Cardiac septum (tissue), 1 donor: ENCODE data around the gene SATL1. TPM values are rescaled to one million over a fixed set of nuclear protein-coding genes. Genes with fewer than 3 reads are reported as not detected.
"Not testable (repeated sequence)": the region's sequence is repeated elsewhere in the genome, so short reads cannot be mapped to it uniquely, and the experiment has no call there.

Experiments used
- DNase-seq: peaks from one replicate; pipeline ENCODE4 v3.0.0-alpha.2; 2020; ENCODE audit warnings: low spot score
- intact Hi-C: fragments of 100-400 bp; cut with DNase I; formaldehyde crosslinking; loops from one replicate; pipeline ENCODE4 v1.14.0; 2022
- long read RNA-seq: library from polyadenylated mRNA; unstranded; transcript quantifications from one replicate; pipeline ENCODE4 v2.0.0, GENCODE V29; 2021
- total RNA-seq: library from RNA; stranded (reverse); fragmentation: NEBNext Ultra II Directional; extraction: Animal tissue kit (Norgen Biotek cat#: 25700); gene quantifications from one replicate; pipeline ENCODE4 v1.2.1, GENCODE V29; 2021
- donor health status: DM: no; HTN: no; CAD: no.

The SATL1 gene, protein sequence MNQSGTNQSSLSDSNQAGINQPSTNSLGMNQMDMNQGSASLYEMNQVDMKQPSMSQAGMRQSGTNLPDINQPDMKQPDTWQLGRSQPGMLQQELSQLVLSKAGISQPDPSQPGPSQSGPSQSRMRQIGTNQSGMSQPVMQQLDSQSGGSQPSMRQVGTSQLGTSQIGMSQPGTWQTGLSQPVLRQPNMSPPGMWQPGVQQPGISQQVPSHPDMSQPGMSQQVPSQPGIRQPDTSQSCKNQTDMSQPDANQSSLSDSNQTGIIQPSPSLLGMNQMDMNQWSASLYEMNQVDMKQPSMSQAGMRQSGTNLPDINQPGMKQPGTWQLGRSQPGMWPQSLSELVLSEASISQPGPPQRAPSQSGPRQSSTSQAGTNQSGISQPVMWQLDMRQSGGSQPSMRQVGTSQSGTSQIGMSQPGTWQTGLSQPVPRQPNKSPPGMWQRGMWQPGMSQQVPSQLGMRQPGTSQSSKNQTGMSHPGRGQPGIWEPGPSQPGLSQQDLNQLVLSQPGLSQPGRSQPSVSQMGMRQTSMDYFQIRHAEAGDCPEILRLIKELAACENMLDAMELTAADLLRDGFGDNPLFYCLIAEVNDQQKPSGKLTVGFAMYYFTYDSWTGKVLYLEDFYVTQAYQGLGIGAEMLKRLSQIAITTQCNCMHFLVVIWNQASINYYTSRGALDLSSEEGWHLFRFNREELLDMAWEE
- total RNA-seq: 0.16 TPM
- long read RNA-seq, partial matches to known transcripts: 0 of 1 reads
- long read RNA-seq, other reads (novel, unspliced or antisense): 1 of 1 reads

DNA sequence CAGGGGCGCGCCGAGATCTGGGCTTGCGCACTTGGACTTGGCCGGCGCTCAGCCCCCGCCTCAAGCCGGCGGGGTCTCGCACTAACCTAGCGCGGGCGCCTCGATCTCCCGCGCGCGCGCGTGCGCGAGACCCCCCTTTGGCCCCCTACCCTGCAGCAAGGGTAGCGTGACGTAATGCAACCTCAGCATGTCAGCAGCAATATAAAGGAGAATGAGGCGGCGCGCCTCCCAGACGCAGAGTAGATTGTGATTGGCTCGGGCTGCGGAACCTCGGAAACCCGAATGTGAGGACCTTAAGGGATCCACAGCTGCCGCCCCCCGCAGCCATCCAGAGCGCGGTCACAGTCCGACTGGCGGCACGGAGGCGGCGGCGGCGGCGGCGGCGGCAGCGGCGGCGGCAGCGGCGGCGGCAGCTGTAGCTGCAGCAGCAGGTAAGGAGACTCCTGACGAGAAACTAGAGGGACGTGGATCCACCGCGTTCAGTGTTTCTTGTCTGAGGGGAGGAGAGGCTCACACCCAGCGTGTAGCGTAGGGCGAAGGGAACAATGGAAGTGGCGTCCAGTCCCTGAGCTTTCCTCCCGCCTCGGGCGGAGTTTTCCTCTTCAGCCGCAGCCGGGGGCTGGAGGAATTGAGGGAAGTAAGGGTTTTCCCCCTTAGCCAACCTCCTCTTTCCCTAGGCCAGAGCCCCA lies at the start of gene SATL1, which contains the start of gene ZNF711:
Gene SATL1, minus strand, starts transcription at position 19 of the 689 bp plus-strand sequence. CDS start 134,811 bp downstream, outside the sequence.
Gene ZNF711, plus strand, starts transcription at position 231 of the 689 bp plus-strand sequence. CDS start 3,582 bp downstream, outside the sequence.
- DNase-seq: no peak
- intact Hi-C loops: no loop called here

DNA sequence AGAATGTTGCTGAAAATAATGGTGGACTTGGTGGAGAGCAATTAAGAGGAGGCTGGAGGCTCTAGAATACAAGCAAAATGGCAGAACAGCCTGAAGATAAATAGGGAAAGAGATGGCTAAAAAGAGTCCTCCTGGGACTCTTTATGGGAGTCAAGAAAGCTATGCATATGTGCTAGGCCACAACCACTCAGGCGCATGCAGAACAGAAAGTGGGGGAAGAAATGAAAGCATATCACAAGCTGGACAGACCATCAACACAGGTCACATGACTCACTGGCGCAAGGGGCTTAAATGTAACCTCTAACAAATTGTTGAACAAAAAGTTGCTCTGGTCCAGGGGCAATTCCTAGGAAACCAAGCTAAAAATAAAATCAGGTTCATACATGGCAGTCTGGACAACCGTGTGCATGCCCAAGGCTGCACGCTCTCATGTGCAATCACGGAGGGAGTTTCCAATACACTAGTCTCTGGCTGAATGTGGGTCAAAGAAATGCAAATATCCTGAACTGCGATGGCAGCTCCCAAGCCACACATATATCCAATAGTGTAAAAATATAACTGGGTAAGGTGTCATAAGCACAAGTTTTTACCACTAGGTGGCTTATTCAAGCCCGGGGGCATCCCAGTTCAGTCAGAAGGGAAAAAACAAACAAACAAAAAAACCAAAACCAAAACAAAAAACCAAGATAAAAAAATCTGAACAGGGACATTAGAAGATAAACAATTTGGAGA lies 45.6 kb upstream of the SATL1 start:
- intact Hi-C loops: no loop called here
- no peak for DNase-seq

DNA sequence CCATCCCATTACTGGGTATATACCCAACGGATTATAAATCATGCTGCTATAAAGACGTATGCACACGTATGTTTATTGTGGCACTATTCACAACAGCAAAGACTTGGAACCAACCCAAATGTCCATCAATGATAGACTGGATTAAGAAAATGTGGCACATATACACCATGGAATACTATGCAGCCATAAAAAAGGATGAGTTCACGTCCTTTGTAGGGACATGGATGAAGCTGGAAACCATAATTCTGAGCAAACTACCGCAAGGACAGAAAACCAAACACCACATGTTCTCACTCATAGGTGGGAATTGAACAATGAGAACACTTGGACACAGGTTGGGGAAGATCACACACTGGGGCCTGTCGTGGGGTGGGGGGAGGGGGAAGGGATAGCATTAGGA lies 41.7 kb upstream of the SATL1 start:
- intact Hi-C loops, DNase-seq: not testable (repeated sequence)

DNA sequence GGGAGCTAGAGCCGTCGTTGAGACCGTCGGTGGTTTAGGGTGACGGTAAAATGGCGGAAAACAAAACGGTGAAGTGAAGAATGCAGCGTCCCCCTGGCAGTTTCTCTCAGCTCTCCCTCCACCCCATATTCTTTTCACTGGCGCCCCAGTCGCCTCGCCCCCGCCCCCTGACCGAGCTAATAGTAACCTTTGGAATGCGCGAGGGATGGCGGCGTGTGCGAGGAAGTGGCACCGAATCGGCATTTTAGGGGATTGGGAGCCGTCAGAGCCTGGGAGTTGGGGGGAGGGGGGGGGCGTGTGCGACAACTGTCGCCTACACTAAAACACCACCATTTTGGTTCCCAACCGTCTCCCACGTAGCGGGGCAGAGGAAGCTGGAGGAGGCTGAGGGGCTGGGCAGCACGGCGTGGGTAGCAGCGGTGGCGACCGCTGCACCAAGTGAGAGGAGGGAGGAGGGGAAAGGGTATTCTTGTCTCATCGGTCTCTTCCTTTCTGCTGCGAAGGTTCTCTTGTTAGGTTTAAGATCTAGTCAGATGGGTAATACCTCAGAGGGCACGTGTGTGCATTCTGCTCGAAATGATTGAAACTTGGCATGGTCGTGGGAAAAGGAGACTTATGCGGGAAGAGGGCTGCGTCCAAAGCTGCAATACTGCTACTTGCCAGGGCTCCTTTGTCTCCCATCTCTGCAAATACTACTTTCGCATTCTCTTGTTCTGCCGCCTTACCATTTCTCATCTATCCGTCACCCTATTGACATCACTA lies 1.1 kb upstream of the SATL1 start:
- intact Hi-C loops: no loop called here
- no peak for DNase-seq

DNA sequence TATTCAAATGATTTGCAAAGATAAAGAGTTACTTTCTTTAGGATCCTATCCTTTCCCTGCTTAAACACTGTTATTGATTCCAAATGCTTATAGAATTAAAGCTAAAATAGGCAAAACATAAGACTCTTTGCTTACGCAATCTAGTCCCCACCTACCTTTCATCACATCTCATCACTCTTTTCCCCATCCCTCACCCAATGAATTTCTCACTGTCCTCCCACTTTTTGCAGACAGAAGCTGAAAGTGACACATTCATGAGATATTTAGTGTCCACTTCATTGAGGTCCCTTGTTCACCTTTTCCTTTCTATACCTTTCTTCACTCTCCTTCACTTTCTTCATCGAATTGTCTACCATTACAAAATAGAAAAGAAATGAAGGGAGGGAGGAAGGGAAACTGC lies 424 bp downstream of the SATL1 start:
- intact Hi-C loops: no loop called here
- no peak for DNase-seq

DNA sequence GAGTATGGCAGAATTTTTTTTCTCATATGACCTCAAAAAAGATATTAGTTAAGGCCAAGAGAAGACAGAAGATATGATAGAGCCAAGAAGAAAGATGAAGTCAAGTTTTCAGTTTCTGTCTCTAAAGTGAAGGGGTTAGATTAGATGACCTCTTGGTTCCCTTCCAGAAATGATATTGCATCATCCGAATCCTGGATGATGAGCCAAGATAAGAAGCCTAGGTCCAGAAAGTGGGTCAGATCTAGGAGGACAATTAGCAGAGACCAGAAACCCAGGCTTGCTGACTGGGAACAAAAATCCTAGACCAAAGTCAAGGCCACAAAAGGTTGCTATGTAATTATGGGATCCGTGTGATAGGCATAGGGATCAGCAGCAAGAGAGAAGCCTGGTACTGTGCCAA lies 20.2 kb downstream of the SATL1 start:
- DNase-seq: no peak
- intact Hi-C loops: no loop called here

DNA sequence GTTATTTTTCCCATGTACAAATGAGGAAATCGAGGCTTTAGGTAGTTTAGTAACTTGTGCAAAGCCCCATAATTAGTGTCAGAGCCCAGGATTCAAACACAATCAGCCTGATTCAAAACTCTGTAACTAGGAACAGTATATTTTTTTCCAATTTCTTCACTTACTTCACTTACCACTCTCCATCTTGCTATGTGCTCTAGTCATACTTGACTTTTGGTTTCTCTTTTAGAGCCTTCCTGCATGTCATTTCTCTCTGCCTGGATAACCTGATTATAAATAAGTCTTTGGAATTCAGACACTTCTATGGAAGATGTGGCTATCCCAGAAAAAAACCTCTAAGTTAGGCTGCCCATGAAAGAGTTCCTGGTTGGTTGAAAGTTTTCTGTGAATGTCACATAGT lies 22.2 kb downstream of the SATL1 start:
- intact Hi-C loops: no loop called here
- no peak for DNase-seq

DNA sequence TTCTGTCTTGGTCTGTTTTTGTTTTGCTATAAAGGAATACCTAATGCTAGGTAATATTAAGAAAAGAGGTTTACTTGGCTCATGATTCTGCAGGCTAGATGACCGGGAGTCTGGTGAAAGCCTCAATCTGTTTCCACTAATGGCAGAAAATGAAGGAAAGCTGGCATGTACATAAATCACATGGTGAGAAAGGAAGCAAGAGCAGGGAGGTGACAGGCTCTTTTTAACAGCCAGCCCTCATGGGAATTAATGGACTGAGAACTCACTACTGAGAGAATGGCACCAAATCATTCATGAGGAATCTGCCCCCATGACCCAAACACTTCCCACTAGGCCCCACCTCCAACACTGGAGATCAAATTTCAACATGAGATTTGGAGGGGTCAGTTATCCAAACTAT lies 27.6 kb downstream of the SATL1 start:
- DNase-seq: no peak
- intact Hi-C loops: no loop called here

DNA sequence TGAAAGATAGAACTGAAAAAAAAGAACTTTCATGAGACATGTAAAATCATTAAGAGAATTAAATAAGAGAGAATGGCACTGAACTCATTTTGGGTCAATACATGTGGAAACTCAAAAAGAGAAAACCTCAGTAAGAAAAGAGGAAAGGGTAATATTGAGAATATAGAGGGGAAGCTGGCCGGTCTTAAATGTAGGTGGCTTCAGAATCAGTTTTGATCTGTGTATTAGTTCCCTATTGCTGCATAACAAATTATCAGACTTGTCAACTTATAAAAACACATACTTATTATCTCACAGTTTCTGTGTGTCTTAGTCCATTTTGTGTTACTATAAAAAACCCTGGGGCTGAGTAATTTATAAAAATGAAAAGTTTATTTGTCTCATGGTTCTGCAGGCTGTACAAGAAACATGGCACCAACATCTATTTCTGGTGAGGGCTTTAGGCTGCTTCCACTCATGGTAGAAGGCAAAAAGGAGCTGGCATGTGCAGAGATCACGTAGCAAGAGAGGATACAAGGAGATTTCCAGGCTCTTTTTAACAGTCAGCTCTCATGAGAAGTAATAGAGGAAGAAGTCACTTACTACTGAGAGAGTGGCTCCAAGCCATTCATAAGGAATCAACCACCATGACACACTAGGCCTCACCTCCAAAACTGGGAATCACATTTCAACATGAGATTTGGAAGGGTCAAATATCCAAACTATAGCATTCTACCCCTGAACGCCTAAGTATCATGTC lies 29.6 kb downstream of the SATL1 start:
- intact Hi-C loops: no loop called here
- no peak for DNase-seq

DNA sequence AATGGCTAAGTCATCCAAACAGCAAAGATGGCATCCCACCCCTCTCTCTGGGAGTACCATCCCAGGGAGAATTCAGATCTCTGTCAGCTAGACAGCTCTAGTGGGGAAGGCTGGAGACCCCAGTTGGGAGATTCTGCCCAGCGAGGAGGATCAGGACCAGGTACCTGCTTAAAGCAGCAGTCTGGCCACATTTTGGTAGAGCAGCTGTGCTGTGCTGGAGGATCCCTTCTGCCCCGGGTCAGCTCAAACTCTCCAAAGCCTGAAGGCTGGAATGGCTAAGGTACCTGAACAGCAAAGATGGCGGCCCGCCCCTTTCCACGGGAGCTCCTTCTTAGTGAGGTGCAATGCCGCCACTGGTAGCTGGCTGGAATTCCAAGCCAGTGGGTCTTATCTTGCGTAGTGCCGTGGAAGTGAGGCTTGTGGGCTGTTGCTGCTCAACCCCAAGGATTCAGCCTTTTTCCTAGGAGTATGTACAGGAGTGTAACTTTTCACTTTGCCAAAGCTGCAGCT lies 40.1 kb downstream of the SATL1 start:
- DNase-seq: no peak
- intact Hi-C loops: no loop called here

DNA sequence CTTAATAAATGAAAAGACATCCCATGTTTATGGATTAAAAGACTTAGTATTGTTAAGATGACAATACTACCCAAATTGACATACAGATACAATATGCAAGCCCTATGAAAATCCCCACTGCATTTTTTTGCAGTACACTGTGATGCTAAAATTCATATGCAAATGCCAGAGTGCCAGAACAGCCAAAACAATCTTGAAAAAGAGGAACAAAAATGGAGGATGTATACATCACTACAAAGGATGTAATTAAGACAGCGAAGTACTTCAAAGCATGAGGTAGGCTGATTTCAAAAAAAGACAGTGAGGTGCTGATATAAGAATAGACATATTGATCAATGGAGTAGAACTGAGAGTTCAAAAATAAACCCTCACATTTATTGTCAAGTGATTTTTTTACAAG lies 47.3 kb downstream of the SATL1 start:
- intact Hi-C loops: no loop called here
- DNase-seq: no peak

DNA sequence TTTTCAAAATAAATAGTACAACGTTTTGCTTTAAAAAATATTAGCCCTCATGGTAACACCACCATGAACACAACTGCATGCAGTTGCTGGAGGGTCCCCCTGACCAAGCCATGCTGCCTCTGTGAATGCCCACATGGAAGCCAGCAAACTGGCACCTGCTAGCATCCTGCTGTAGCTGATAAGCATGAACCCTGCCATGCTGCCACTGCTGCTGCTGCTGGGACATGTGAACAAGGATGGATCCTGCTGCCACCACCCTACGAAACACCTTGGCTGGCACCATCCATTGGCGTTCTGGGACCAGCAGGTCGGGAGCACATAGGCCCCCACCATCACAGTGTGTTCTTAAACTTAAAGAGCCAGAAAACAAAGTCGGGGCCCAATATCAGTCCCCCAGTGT lies 83.9 kb downstream of the SATL1 start:
- intact Hi-C loops: no loop called here
- no peak for DNase-seq

DNA sequence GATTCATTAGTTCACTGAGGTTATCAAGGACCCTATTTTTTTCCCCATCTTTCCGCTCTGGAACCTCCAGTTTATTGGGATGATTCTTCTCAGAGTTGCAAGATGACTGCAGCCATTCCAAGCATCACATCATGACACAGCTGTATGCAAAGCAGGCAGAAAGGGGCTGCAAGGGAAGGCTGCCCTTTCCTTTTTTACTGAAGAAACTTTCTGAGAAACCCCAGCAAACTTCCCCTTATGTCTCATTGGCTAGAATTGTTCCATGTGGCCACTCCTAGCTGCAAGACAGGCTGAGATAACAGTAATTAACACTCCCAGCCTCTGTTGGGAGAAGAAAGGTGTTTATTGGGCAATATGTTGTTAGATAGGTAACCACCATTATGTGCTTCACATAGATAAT lies 102.6 kb downstream of the SATL1 start:
- intact Hi-C loops: no loop called here
- no peak for DNase-seq

DNA sequence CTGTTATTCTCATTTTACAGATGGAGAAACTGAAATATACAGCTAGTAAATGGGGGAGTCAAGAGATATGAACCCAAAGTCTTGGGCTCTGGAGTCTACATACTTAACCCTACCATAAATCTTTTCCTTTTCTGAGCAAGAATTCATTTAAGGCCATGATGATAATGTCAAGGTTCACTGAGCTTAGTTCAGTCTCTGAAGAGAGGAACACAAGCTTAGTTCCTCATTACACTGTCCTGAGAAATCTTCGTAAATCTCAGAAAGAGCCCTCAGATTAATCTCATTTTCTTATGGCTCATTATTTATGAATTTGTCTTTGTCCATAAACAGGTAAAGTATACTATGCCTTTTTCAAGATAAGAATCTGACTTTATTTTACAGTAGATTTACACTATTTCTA lies 104.2 kb downstream of the SATL1 start:
- intact Hi-C loops: no loop called here
- DNase-seq: no peak

DNA sequence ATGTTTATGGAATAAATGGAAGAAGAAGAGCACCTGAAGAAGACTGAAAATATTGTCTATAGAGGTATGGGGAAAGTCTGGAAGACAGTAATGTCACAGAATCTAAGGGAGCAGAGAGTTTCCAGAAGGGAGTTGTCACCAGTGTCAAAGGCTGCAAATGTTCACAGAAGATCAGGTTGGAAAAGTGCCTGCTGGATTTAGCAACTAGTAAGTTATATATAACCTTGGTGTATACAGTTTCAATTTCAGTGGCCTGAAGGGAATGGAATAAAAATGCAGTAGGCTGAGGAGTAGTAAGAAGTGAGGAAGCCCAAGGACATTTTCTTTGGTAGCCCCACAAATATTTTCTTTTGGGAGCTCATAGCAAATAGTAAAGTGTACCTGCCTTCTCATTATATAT lies 107.2 kb downstream of the SATL1 start:
- intact Hi-C loops: no loop called here
- DNase-seq: no peak

DNA sequence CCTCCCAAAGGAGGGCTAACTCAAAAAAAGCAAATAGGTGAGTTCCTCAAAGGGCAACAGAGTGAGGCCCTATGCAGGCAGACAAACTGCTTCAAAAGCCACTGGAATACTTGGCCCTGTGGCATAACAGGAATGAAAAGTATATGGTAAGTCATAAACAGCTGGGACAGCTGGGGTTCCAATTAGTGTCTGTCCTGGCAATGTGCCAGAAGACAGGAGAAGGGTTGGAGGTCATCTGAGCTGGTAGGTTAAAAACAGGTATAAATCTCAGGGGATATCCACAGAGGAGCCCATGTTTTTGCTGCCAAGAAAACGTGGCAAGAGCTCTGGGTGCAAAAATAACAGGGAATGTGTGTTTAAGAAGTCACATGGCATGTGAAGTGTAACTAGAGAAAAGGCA lies 128.3 kb downstream of the SATL1 start:
- intact Hi-C loops: no loop called here

DNA sequence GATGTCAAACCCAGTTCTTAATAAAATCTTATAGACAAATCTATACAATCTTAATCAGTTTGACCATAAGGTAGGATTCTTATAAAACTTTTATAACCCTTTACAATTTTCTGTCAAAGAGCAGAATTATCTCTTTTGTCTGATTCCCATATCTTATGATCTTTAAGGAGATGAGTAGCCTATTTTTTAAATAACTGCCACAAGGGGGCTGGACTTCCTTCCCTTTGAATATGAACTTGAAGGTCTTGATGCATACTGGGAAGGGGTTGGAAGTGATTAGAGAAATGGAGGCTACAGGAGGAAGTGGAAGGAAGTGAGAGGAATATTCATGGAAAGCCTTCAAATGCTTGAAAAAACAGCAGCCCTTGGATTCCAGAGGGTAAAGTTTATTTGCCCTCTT lies 128.8 kb downstream of the SATL1 start:
- no peak for DNase-seq
- intact Hi-C loops: loop anchor here (5.0 kb wide), 1 partner anchor 433 kb away; no protein-coding TSS in a partner anchor

More for the DNA sequence above, 128.3 kb downstream of the SATL1 start:
- DNase-seq: no peak

DNA sequence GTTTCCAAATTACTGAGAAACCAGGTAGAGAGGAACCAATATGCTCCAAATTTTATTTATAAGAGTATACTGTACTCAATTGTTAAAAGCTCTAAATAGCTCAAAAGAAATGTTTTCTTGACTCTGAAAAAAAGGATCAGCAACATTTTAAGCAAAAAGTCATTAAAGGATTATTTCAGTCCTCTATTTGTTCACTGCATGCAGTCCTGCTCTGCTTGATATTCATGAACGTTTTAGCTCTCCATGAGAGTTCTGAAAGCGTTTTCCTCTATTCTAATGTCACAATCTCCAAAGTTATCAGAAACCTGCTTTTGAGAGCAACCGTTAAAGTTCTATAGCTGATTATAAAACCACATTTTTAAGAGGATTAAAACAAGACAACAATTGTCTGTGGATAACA lies 129.4 kb downstream of the SATL1 start:
- DNase-seq: no peak
- intact Hi-C loops: loop anchor here (5.0 kb wide), 1 partner anchor 433 kb away; no protein-coding TSS in a partner anchor
